Neural progenitor cell (in vitro differentiated cells): ENCODE data around the gene MFSD12. TPM values are rescaled to one million over a fixed set of nuclear protein-coding genes. Genes with fewer than 3 reads are reported as not detected.

Experiments used
- DNase-seq: peaks from one replicate; pipeline ENCODE4 v3.0.0-alpha.2; 2016; ENCODE audit warnings: low spot score
- H2AFZ ChIP-seq: fragments of 200-600 bp; sonication (generic); replicated peaks from 2 replicates; pipeline ENCODE4 v1.6.1; 2016; ENCODE audit warnings: antibody characterized with exemption
- H3F3A ChIP-seq: fragments of 200-600 bp; sonication (generic); 2 replicates; pipeline ENCODE4 v1.6.1; 2016; ENCODE audit warnings: antibody characterized with exemption, low read depth
- H3K27ac ChIP-seq: fragments of 200-600 bp; sonication (generic); 2 replicates; pipeline ENCODE4 v1.5.1; 2016; ENCODE audit warnings: mild to moderate bottlenecking
- H3K27me3 ChIP-seq: fragments of 200-600 bp; sonication (generic); 2 replicates; pipeline ENCODE4 v1.6.1; 2016; ENCODE audit warnings: mild to moderate bottlenecking, moderate library complexity
- H3K36me3 ChIP-seq: fragments of 200-600 bp; sonication (generic); 2 replicates; pipeline ENCODE4 v1.5.1; 2016
- H3K4me1 ChIP-seq: fragments of 200-600 bp; sonication (generic); 2 replicates; pipeline ENCODE4 v1.6.1; 2016; ENCODE audit warnings: mixed run types
- H3K4me2 ChIP-seq: fragments of 200-600 bp; sonication (generic); 2 replicates; pipeline ENCODE4 v1.6.1; 2016
- H3K4me3 ChIP-seq: fragments of 200-600 bp; sonication (generic); 2 replicates; pipeline ENCODE4 v1.5.1; 2016
- H3K79me2 ChIP-seq: fragments of 200-600 bp; sonication (generic); 2 replicates; pipeline ENCODE4 v1.6.1; 2016; ENCODE audit warnings: low read depth
- H3K9ac ChIP-seq: fragments of 200-600 bp; sonication (generic); 2 replicates; pipeline ENCODE4 v1.6.1; 2016
- H3K9me3 ChIP-seq: fragments of 200-600 bp; sonication (generic); 2 replicates; pipeline ENCODE4 v1.5.1; 2016; ENCODE audit warnings: low read depth
- H4K20me1 ChIP-seq: fragments of 200-600 bp; sonication (generic); 2 replicates; pipeline ENCODE4 v1.6.1; 2016; ENCODE audit warnings: low read depth
- H3K27ac Mint-ChIP-seq: 3 replicates; pipeline ENCODE4 v1.8.0; 2021; ENCODE audit warnings: mixed read lengths
- H3K27me3 Mint-ChIP-seq: 2 replicates; pipeline ENCODE4 v1.8.0; 2022; ENCODE audit warnings: low read depth, mild to moderate bottlenecking, inconsistent platforms, moderate library complexity, mixed read lengths; ENCODE audit not compliant: insufficient read depth
- H3K36me3 Mint-ChIP-seq: 3 replicates; pipeline ENCODE4 v1.8.0; 2021; ENCODE audit warnings: mixed read lengths
- H3K4me1 Mint-ChIP-seq: 3 replicates; pipeline ENCODE4 v1.8.0; 2021; ENCODE audit warnings: mixed read lengths
- H3K4me3 Mint-ChIP-seq: 3 replicates; pipeline ENCODE4 v1.8.0; 2021; ENCODE audit warnings: mild to moderate bottlenecking, moderate library complexity, mixed read lengths
- H3K9me3 Mint-ChIP-seq: 3 replicates; pipeline ENCODE4 v1.8.0; 2020; ENCODE audit warnings: mixed read lengths
- EZH2 ChIP-seq: fragments of 200-600 bp; sonication (generic); IDR thresholded peaks from 2 replicates; pipeline ENCODE4 v1.6.1; 2017; ENCODE audit warnings: antibody characterized with exemption, mild to moderate bottlenecking, moderate library complexity
- EZH2phosphoT487 ChIP-seq: fragments of 200-600 bp; sonication (generic); IDR thresholded peaks from 2 replicates; pipeline ENCODE4 v1.6.1; 2017; ENCODE audit warnings: antibody characterized with exemption
- total RNA-seq: library from RNA; depleted of rRNA; stranded (reverse); fragments of >200 nt; gene quantifications from 2 replicates; pipeline ENCODE4 v1.2.3, GENCODE V29; 2015; ENCODE audit warnings: low replicate concordance
- TF ChIP-seq, protein P1 (sequence below): fragments of 200-600 bp; sonication (generic); IDR thresholded peaks from 2 replicates; pipeline ENCODE4 v1.5.1; 2017; ENCODE audit warnings: antibody characterized with exemption, mild to moderate bottlenecking

The MFSD12 gene
- total RNA-seq, 1 donor from 2014 or later: 34.1 TPM

DNA sequence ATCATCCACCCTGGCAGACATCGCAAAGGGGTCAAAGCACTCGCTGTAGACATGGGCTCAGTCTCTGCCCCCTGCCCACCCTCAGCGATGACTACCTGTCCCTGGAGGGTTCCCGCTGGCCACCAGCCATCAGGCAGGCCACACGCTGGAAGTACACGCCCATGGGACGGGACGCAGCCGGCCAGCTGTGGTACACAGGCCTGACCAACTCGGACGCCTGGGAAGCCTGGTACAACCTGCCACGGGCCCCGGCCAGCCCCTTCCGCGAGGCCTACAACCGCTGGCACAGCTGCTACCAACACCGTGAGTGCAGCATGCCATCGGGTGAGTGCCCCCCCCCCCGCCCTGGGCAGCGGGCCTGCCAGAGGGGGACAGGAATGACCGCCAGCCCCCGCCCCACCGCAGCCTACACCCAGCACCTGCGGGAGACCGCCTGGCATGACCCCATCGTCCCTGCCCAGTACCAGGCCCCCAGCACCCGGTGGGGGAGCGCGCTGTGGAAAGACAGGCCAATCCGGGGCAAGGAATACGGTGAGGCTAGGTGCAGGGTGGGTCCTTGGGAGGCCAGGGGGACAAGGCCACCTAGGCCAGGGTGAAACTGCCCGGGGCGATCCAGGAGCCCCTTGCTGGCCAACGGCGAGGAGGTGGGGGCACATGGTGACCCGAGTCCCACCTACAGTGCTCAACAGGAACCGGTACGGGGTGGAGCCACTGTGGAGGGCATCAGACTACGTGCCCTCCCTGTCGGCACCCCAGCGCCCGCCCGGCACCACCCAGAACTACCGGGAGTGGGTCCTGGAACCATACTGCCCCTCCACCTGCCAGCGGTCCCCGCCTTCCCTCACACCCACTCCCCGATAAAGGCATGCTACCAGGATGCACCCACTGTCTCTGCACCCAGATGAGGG is 14.0 kb downstream of the MFSD12 start:
- H2AFZ ChIP-seq: no peak overlapping the region
- no peaks in the 10 kb centered on the region for H3K4me1 ChIP-seq
- TF ChIP-seq, protein P1, sequence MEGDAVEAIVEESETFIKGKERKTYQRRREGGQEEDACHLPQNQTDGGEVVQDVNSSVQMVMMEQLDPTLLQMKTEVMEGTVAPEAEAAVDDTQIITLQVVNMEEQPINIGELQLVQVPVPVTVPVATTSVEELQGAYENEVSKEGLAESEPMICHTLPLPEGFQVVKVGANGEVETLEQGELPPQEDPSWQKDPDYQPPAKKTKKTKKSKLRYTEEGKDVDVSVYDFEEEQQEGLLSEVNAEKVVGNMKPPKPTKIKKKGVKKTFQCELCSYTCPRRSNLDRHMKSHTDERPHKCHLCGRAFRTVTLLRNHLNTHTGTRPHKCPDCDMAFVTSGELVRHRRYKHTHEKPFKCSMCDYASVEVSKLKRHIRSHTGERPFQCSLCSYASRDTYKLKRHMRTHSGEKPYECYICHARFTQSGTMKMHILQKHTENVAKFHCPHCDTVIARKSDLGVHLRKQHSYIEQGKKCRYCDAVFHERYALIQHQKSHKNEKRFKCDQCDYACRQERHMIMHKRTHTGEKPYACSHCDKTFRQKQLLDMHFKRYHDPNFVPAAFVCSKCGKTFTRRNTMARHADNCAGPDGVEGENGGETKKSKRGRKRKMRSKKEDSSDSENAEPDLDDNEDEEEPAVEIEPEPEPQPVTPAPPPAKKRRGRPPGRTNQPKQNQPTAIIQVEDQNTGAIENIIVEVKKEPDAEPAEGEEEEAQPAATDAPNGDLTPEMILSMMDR: no peak
- no peak for TF ChIP-seq EZH2phosphoT487
- no peak for TF ChIP-seq EZH2
- H3K36me3 ChIP-seq: no peaks in the 10 kb centered on the region
- H3K27me3 Mint-ChIP-seq: peaks cover 12% of the 10 kb centered on the region
- no peaks in the 10 kb centered on the region for H3K27me3 ChIP-seq
- H3K4me3 Mint-ChIP-seq: no peak overlapping the region
- DNase-seq: no peak
- no peak overlapping the region for H3K9ac ChIP-seq
- no peak overlapping the region for H3K27ac ChIP-seq
- no peaks in the 10 kb centered on the region for H3K9me3 ChIP-seq
- no peak overlapping the region for H3K4me3 ChIP-seq
- no peak overlapping the region for H3K4me2 ChIP-seq
- H3K4me1 Mint-ChIP-seq: peaks cover 7% of the 10 kb centered on the region
- H3K9me3 Mint-ChIP-seq: no peaks in the 10 kb centered on the region
- peaks cover 4% of the 10 kb centered on the region for H3K36me3 Mint-ChIP-seq
- peaks cover 11% of the 10 kb centered on the region for H3F3A ChIP-seq
- H3K79me2 ChIP-seq: no peaks in the 10 kb centered on the region
- no peak overlapping the region for H3K27ac Mint-ChIP-seq
- H4K20me1 ChIP-seq: peaks cover 46% of the 10 kb centered on the region

DNA sequence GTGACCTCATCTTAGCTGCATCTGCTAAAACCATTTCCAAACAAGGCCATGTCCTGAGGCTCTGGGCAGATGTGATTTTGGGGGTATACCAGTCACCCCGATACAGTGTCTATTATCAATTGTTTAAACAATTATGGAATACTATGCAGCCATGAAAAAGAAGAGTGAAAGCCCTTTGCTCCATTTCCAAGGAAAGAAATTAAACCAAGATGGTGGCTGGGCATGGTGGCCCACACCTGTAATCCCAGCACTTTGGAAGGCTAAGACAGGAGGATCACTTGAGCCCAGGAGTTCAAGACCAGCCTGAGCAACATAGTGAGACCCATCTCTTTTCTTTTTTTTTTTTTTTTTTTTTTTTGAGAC is 17.6 kb downstream of the MFSD12 start:
- Histone ChIP-seq H3K79me2 (no peaks in the 10 kb centered on the region), H4K20me1 (peaks cover 37% of the 10 kb centered on the region), H3K4me3 (no peak overlapping the region), H3F3A (peaks cover 6% of the 10 kb centered on the region), H3K27me3 (no peaks in the 10 kb centered on the region), H3K36me3 (no peaks in the 10 kb centered on the region), H3K27ac (no peak overlapping the region), H2AFZ (no peak overlapping the region), H3K9ac (no peak overlapping the region), H3K9me3 (no peaks in the 10 kb centered on the region), H3K4me2 (no peak overlapping the region), H3K4me1 (no peaks in the 10 kb centered on the region)
- TF ChIP-seq EZH2 (no peak), EZH2phosphoT487 (no peak)
- TF ChIP-seq, protein P1: no peak
- Mint-ChIP-seq H3K27ac (no peak overlapping the region), H3K36me3 (peaks cover 8% of the 10 kb centered on the region), H3K27me3 (peaks cover 12% of the 10 kb centered on the region), H3K4me3 (peak overlapping the region; percentile 30), H3K9me3 (no peaks in the 10 kb centered on the region), H3K4me1 (peaks cover 13% of the 10 kb centered on the region)
- DNase-seq: no peak

DNA sequence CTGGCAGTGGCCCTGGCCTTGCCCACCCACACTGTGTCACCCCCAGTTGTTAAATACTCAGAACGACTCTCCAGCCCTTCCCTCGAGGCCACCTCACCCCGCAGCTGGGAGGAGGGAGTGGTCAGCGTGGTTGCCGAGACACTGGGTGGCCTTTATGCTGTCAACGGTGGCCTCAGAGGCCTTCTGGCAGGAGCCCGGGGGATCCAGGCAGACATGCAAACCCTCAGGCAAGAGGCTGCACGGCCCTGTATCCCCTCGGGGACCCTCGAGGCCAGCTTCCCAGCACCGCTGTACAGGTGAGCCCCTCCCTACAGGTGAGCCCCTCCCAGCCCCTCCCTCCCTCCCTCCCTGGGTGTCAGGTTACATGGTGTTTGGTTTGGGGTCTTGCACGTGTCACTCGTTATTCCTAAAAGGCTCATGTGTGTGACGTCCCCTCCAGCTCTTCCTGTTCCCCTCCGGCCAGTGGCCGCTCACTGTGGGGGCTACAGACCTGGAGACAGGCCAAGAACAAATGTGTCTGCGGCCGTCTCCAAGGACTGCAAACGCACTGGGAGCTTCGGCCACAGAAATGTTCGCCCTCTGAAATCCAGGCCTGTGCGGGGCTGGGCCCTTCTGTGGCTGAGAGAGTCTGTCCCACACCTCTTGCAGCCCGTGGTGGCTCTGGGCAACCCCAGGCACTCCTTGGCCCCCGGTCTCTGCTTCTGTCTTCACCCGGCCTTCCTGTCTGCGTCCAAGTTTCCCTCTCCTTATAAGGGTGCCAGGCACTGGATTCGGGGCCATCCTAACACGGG is 18.2 kb downstream of the MFSD12 start, which contains the start of gene TEKTIP1:
TSS of gene TEKTIP1 (plus strand) at position 210 of the 791 bp plus-strand sequence. CDS start at position 214, 4 bp downstream.
- no peak within 1 kb of the TSS for H2AFZ ChIP-seq
- no peaks in the 10 kb centered on the region for H3K27me3 ChIP-seq
- H4K20me1 ChIP-seq: peaks cover 33% of the 10 kb centered on the region
- H3K79me2 ChIP-seq: no peaks in the 10 kb centered on the region
- TF ChIP-seq, protein P1: no peak
- TF ChIP-seq EZH2phosphoT487 (no peak), EZH2 (no peak)
- Mint-ChIP-seq H3K27ac (peak within 1 kb of the TSS; percentile 46), H3K4me3 (peak within 1 kb of the TSS; percentile 30), H3K4me1 (peaks cover 13% of the 10 kb centered on the region), H3K36me3 (peaks cover 10% of the 10 kb centered on the region), H3K27me3 (peaks cover 12% of the 10 kb centered on the region), H3K9me3 (no peaks in the 10 kb centered on the region)
- H3K36me3 ChIP-seq: no peaks in the 10 kb centered on the region
- peak; percentile 41 for DNase-seq
- peaks cover 6% of the 10 kb centered on the region for H3F3A ChIP-seq
- no peak within 1 kb of the TSS for H3K4me2 ChIP-seq
- H3K4me3 ChIP-seq: no peak within 1 kb of the TSS
- no peak within 1 kb of the TSS for H3K9ac ChIP-seq
- H3K27ac ChIP-seq: no peak within 1 kb of the TSS
- H3K9me3 ChIP-seq: no peaks in the 10 kb centered on the region
- no peaks in the 10 kb centered on the region for H3K4me1 ChIP-seq
